Subcutaneous adipose tissue (tissue), 4 donors: ENCODE results near the gene EMC6. TPM values are rescaled to one million over a fixed set of nuclear protein-coding genes. Genes with fewer than 3 reads are reported as not detected.

Experiments used
- CTCF ChIP-seq: fragments of 450-650 bp; IDR thresholded peaks from one replicate; pipeline ENCODE4 v1.5.1; 2016; ENCODE audit warnings: low read depth, mild to moderate bottlenecking, control low read depth, antibody characterized with exemption, moderate library complexity
- total RNA-seq, 4 donors: library from RNA; depleted of rRNA; stranded (reverse); fragments of >200 nt; gene quantifications; one replicate each; pipeline ENCODE4 v1.1.0, GENCODE V29; 2016

The EMC6 gene
- total RNA-seq, 4 donors from 2014 or later, result 14.5 to 17.2 (median 15.3) TPM

GRCh38 chr17:3719265-3719664 lies 50.7 kb downstream of the EMC6 start:
- no peak for TF ChIP-seq CTCF

Other genes with a start within 250 kb of the EMC6 start
- not detected for gene OR1E2, start 235.0 kb upstream of the EMC6 start, total RNA-seq
- 1 to 10 TPM in 2 of 4 donors, under 1 TPM in 2; 0.51 to 2.6 (median 0.96) TPM for gene SPATA22, start 197.0 kb upstream of the EMC6 start, total RNA-seq
- gene ASPA, start 192.8 kb upstream of the EMC6 start, total RNA-seq, result 1 to 10 TPM; 3.4 to 6.6 (median 5.6) TPM
- gene TRPV3, start 111.0 kb upstream of the EMC6 start, total RNA-seq, result 1 to 10 TPM in 3 of 4 donors, under 1 TPM in 1; 0.16 to 2.8 (median 1.3) TPM
- 1 to 10 TPM; 4.2 to 6.8 (median 5.1) TPM for gene TRPV1, start 59.4 kb upstream of the EMC6 start, total RNA-seq
- 10 to 100 TPM in 3 of 4 donors, 1 to 10 TPM in 1; 7.3 to 16.8 (median 10.8) TPM for gene SHPK, start 32.6 kb upstream of the EMC6 start, total RNA-seq
- 10 to 100 TPM; 16.8 to 28.2 (median 23.6) TPM for gene CTNS, start 32.1 kb upstream of the EMC6 start, total RNA-seq
- 10 to 100 TPM; 62.2 to 90.1 (median 76.9) TPM for gene TAX1BP3, start 234 bp upstream of the EMC6 start, total RNA-seq
- under 1 TPM in 1 of 4 donors, not detected in 3; 0.68 TPM for gene P2RX5, start 27.3 kb downstream of the EMC6 start, total RNA-seq
- under 1 TPM in 3 of 4 donors, not detected in 1; 0.33 to 0.44 (median 0.34) TPM for gene HASPIN, start 55.1 kb downstream of the EMC6 start, total RNA-seq
- gene ITGAE, start 132.4 kb downstream of the EMC6 start, total RNA-seq, result 10 to 100 TPM; 19.8 to 48.3 (median 30.8) TPM
- gene NCBP3, start 177.4 kb downstream of the EMC6 start, total RNA-seq, result 10 to 100 TPM; 21.6 to 26.4 (median 23.6) TPM
- gene CAMKK1, start 224.2 kb downstream of the EMC6 start, total RNA-seq, result 1 to 10 TPM; 3.2 to 6.6 (median 3.8) TPM
- gene P2RX1, start 247.7 kb downstream of the EMC6 start, total RNA-seq, result 1 to 10 TPM in 3 of 4 donors, under 1 TPM in 1; 0.94 to 9.3 (median 1.8) TPM